GM18526 (cell line): ENCODE results near the gene CENPP.

Experiments used
- POLR2A ChIP-seq: IDR thresholded peaks from 3 replicates; pipeline ENCODE4 v1.6.1; 2011; ENCODE audit not compliant: insufficient read length; ENCODE audit errors: extremely low read depth

The CENPP gene

DNA sequence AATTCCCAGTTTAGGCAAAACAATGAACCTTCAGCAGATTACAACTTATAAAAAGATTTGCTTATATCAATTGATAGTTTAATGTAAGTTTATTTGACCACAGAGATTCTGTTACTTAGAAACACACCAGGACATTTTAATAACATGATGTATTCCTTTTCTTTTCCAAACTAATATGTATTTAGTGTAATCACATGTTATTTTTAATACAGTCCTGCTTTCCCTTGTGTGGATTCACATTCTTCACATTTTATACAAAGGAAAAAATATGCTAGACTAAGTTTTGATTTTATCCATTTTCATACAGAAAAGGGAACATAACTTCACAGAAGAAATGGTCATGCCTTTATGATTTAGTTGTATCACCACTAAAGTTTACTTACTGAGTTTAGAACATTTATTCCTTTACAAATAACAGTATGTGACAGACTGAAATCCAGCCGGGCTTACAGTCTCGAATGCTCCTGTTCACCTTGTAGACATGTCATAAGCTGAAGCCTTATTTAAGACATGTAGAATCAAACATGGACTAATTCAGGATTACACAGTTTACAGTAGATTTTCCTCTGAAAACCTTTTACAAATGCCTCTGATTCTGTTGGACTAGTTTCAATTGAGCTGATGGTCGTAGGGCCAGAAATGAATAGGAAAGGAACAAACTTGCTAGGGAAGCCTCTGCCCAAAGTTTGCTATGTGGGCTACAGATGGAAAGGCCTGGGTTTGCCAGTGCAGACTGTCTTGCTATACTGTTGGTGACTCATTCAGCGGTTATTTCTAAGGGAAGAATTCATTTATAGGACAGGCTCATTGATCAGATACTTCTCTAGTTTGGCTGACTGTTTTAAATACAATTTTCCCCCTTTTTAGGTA lies 163.2 kb downstream of the CENPP start:
- no peak for TF ChIP-seq POLR2A

- TF ChIP-seq POLR2A = no peak
These were observed 167.1 kb downstream of the CENPP start for GRCh38 chr9:92492781-92493401.

DNA sequence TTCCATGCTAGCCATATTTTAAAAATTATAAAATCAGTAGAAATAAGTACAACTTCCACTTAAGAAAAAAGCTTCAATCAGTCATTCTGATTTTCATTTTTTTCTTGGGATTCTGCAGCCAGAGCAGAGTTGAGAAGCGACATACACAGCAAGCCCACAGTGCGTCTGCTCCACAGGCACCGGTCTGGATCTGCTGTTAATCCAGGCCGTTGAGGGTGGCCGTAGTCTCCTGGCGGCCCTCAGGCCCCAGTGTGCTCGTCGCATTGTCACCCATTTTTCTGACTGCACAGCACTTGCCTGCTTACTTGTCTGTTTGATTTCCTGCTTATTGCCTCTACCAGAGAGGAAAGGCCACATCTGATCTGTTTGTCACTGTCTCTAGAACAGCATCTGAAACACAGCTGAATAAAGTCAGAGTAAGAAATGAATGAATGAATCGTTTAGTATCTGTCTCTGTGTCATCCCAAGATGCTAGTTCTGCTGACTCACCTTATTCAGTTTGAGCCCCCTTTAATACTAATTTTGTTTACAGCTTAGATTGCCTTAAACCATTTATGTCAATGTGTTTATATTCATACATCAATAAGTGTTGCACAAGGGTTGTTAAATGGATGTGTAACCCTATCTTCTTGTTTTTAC lies 168.1 kb downstream of the CENPP start:
- TF ChIP-seq POLR2A = no peak

GRCh38 chr9:92494856-92495255 lies 169.1 kb downstream of the CENPP start:
- no peak for TF ChIP-seq POLR2A

DNA sequence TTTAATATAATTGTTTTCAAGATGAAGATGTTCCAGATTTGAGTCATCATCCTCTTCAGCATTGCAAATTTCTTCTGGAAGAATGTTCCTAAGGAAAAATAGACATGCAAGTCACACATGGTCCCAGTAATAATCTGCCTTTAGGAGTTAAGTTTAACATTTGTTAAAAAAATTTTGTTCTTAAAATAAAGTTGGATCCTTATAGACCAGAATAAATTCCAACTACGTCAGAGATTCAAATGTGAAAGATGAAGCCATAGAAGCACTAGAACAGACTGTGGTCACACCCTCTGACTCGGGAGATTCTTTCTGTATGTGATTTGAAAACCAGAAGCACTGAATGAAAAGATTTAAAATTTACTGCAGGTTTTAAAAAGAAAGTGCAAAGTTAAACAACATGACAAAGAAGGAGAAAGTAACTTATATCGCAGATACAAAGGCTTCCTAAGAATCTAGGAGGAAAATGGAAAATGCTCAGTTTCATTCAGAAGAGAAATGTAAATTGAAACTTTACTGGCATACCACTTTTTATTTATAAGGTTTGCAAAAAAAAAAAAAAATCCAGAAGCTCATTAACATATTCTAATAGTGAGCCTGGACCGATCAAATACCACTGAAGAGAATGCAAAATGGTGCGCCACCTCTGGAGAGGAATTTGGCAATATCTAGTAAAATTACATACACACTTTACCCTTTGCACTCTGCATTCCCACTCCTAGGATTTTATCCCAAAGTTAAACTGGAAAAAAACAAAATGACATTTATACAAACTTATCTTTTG lies 170.8 kb downstream of the CENPP start:
- TF ChIP-seq POLR2A = no peak

GRCh38 chr9:92499701-92500100 lies 173.9 kb downstream of the CENPP start:
- TF ChIP-seq POLR2A = no peak

DNA sequence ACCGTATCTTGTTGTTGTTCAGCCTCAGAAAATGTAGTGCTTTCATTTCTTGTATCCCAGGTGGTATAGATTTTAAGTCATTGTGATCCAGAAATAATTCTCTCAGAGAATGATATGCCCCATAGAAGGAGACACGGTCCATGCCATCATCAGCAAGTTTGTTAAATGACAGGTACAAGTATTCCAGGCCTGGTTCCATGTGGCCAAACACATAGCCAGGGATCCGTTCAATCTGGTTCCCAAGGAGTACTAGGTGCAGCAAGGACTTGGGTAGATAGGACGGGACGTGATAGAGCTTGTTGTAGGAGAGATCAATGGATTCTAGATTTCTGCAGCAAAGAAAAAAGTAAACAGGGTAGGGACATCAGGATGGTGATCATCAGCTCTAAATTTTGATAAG lies 175.0 kb downstream of the CENPP start:
- no peak for TF ChIP-seq POLR2A

GRCh38 chr9:92501671-92502393 lies 176.1 kb downstream of the CENPP start:
- no peak for TF ChIP-seq POLR2A

- TF ChIP-seq POLR2A = no peak
These were observed 177.4 kb downstream of the CENPP start for GRCh38 chr9:92503156-92503555.

DNA sequence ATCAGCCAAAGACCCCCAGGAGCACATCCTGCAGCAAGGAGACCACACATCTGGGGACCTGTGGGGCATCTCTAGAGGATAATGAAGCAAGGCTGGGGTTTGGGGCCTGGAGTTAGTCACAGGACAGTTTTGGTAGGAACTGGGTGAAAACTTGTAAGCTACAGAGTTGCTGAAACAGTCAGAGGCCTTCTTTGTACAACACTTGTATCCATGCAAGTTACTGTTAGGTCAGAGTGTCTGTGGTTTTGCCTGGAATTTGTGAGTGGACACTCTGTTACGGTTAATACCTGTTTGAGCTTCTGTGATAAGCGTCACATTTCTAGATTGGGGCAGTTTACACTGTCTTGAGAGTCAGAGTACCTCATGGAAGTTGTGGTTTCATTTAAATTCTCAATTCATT lies 179.1 kb downstream of the CENPP start:
- TF ChIP-seq POLR2A = no peak

DNA sequence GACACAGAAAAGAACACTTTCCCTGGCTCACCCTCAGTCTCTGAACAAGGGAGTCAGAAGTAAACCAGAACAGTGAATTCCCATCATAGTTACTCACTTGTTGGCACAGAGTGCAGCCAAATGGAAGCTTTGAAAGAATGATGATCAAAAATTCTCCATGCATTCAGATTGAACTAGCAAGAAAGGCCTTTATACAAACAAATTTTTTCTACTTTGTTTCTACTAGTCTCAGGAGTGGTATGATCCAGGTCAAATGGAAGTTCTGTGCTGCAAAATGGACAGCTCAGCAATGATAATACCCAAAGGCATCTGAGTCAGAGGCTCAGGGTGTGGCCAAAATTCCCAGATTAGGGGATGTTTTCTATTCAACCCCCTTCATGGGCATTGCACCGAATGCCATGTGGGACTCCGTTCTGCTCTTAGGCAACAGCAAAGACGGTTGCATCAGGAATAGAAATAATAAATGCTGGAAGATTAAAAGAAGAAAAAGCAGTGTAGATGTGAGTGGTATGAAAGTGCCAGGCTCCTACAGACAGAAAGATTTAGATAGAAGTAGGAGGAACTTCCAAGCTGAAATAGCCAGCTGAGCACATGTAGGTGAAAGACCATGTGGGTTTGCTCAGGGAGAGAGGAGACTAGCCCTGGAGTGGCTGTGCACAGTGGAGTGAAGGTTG lies 180.6 kb downstream of the CENPP start:
- TF ChIP-seq POLR2A = no peak

DNA sequence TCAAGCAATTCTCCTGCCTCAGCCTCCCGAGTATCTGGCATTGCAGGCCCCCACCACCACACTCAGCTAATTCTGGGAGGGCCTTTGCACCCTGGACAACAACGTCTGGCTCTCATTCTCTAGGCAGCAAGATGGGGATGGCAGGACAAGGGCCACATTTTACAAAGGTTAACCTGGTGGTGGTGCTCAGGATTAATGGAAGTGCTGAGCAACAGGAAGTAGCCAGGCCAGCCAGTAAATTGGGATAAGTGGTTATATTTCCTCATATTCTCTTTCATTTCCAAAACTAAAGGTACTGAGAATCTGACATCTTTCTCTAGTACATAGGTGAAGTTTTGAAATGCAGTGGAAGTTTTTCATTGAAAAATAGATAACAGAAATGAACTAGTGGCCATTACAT lies 181.3 kb downstream of the CENPP start:
- TF ChIP-seq POLR2A = no peak

DNA sequence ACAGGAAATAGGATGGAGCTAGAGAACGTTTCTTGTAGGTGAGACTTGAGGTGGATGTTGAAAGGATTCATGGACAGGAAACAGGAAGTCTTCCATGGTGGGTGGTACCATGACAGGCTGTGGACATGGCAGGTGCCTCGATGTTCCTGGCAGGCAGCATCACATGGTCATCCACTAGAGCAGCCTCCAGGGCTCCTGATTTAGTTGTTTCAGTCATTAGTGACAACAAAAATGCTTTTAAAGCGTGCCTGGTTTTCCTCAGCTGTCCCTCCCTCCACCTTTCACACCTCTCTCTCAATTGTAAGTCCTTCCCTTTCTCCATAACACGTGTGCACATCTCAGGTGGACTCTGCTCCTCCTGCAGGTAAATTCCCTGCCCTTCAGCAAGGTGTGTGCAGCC lies 181.7 kb downstream of the CENPP start:
- TF ChIP-seq POLR2A = no peak
